Measurements from ENCODE around the gene MTCL1.

GRCh38 chr18:8669571-8669970 is 35.8 kb upstream of the MTCL1 start:
- TF ChIP-seq, protein P1, sequence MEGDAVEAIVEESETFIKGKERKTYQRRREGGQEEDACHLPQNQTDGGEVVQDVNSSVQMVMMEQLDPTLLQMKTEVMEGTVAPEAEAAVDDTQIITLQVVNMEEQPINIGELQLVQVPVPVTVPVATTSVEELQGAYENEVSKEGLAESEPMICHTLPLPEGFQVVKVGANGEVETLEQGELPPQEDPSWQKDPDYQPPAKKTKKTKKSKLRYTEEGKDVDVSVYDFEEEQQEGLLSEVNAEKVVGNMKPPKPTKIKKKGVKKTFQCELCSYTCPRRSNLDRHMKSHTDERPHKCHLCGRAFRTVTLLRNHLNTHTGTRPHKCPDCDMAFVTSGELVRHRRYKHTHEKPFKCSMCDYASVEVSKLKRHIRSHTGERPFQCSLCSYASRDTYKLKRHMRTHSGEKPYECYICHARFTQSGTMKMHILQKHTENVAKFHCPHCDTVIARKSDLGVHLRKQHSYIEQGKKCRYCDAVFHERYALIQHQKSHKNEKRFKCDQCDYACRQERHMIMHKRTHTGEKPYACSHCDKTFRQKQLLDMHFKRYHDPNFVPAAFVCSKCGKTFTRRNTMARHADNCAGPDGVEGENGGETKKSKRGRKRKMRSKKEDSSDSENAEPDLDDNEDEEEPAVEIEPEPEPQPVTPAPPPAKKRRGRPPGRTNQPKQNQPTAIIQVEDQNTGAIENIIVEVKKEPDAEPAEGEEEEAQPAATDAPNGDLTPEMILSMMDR (IDR thresholded peaks at IDR 0.05; ENCODE audit: insufficient read depth, low read depth, low read length), result no peak
- TF ChIP-seq EZH2 (IDR thresholded peaks at IDR 0.05; ENCODE audit: insufficient read depth, low read length), result no peak
